PC-9 (cell line): Measurements from ENCODE around the gene FOXN3.

Experiments used
- CTCF ChIP-seq: fragments of 200-600 bp; sonication (generic); conservative IDR thresholded peaks from 2 replicates; pipeline ENCODE4 v1.6.1; 2017; ENCODE audit warnings: mixed run types, antibody characterized with exemption, mild to moderate bottlenecking, moderate library complexity
- EZH2 ChIP-seq: fragments of 200-600 bp; sonication (generic); IDR thresholded peaks from 2 replicates; pipeline ENCODE4 v1.8.0; 2017; ENCODE audit warnings: antibody characterized with exemption, low read depth

- no peak for TF ChIP-seq CTCF
- no peak for TF ChIP-seq EZH2
Measured at GRCh38 chr14:89180546-89180945, 236.5 kb downstream of the FOXN3 start.
